K562 (cell line): ENCODE results near the gene DYNC2H1. TPM values are rescaled to one million over a fixed set of nuclear protein-coding genes. Genes with fewer than 3 reads are reported as not detected.

Source experiments
- ATAC-seq: fragments of 200-7000 bp; cut with Tn5 transposase; 3 replicates; pipeline ENCODE4 v1.9.1; 2020; ENCODE audit warnings: moderate library complexity
- BruUV-seq: library from RNA; stranded (reverse); fragments of 400-500 nt; replicated peaks from 2 replicates; lab custom pipeline; 2021; lab: Mats Ljungman, UMichigan
- CTCF ChIA-PET: fragments of 300-600 bp; formaldehyde crosslinking; extraction: SDS; loops from one replicate; lab custom pipeline; 2021; ENCODE audit warnings: low intra/inter-chr PET ratio; lab: Yijun Ruan, JAX
- POLR2A ChIA-PET: fragments of 300-600, 350-650 bp; sonication (Branson Sonifier 250); formaldehyde crosslinking; extraction: SDS; loops from one replicate; lab custom pipeline; 2021; ENCODE audit warnings: antibody characterized with exemption, inconsistent platforms; lab: Yijun Ruan, JAX
- DNase-seq, 4 experiments: peaks; one replicate each; pipeline versions ENCODE4 v3.0.0 to v3.0.0-alpha.2; 2011 to 2018; ENCODE audit warnings: low spot score in 3 of 4, mixed read lengths in 3 of 4; ENCODE audit errors: extremely low read depth in 1 of 4
- FAIRE-seq: peaks from 2 replicates; lab custom pipeline; 2011; peaks lifted over from hg19 to GRCh38; lab: Jason Lieb, UNC
- H2AFZ ChIP-seq: 2 replicates; pipeline ENCODE4 v1.6.0; 2011; ENCODE audit warnings: low read depth, low read length, control low read depth, inconsistent platforms
- H3K27ac ChIP-seq: fragments of 200-600 bp; 3 replicates; pipeline ENCODE4 v1.8.0; 2011; ENCODE audit warnings: low read depth, mild to moderate bottlenecking, control low read depth, inconsistent platforms, low read length, moderate library complexity, mixed read lengths; ENCODE audit errors: extremely low read depth
- H3K27me3 ChIP-seq, 2 experiments: fragments of 300-600 bp in 1 of 2; 2 replicates in 1 of 2; 3 replicates in 1 of 2; pipeline versions ENCODE4 v1.6.0 to v1.8.0; 2011; ENCODE audit warnings: inconsistent platforms in 2 of 2, low read length in 2 of 2, mild to moderate bottlenecking in 1 of 2, mixed read lengths in 1 of 2, moderate library complexity in 1 of 2; ENCODE audit not compliant: control insufficient read depth in 2 of 2, insufficient read depth in 2 of 2
- H3K36me3 ChIP-seq: fragments of 300-600 bp; 3 replicates; pipeline ENCODE4 v1.8.0; 2011; ENCODE audit warnings: mild to moderate bottlenecking, low read length, inconsistent platforms; ENCODE audit not compliant: control insufficient read depth, insufficient read depth
- H3K4me1 ChIP-seq, 2 experiments: fragments of 200-600 bp in 1 of 2; replicated peaks in 1 of 2; 2 replicates in 1 of 2; 3 replicates in 1 of 2; pipeline versions ENCODE4 v1.5.1 to v1.8.0; 2011; ENCODE audit warnings: inconsistent platforms in 2 of 2, low read length in 2 of 2, mild to moderate bottlenecking in 1 of 2, mixed read lengths in 1 of 2, moderate library complexity in 1 of 2; ENCODE audit not compliant: control insufficient read depth in 2 of 2, insufficient read depth in 2 of 2
- H3K4me2 ChIP-seq: 2 replicates; pipeline ENCODE4 v1.6.1; 2011; ENCODE audit warnings: low read length, control low read depth, inconsistent platforms, mixed read lengths; ENCODE audit not compliant: insufficient read depth
- H3K4me3 ChIP-seq: fragments of 200-600 bp; sonication (generic), shearing (Covaris generic); 2 replicates; pipeline ENCODE4 v1.5.1; 2016; ENCODE audit warnings: control low read depth, inconsistent platforms
- H3K79me2 ChIP-seq: fragments of 200-600 bp; 3 replicates; pipeline ENCODE4 v1.8.0; 2011; ENCODE audit warnings: low read length, inconsistent platforms; ENCODE audit not compliant: control insufficient read depth, insufficient read depth
- H3K9ac ChIP-seq, 2 experiments: 2 replicates each; pipeline versions ENCODE4 v1.6.0 to v1.6.1; 2011; ENCODE audit warnings: low read depth in 2 of 2, low read length in 2 of 2, control low read depth in 1 of 2, inconsistent platforms in 1 of 2, mild to moderate bottlenecking in 1 of 2, mixed read lengths in 1 of 2; ENCODE audit not compliant: insufficient read depth in 1 of 2
- H3K9me1 ChIP-seq: one replicate; pipeline ENCODE4 v1.6.0; 2011; ENCODE audit warnings: inconsistent platforms, mild to moderate bottlenecking, low read length, moderate library complexity; ENCODE audit not compliant: control insufficient read depth, insufficient read depth
- H3K9me3 ChIP-seq: replicated peaks from 2 replicates; pipeline ENCODE4 v1.5.1; 2011; ENCODE audit warnings: low read depth, low read length, inconsistent platforms; ENCODE audit not compliant: control insufficient read depth, insufficient read depth
- H4K20me1 ChIP-seq: replicated peaks from 2 replicates; pipeline ENCODE4 v1.6.1; 2011; ENCODE audit warnings: low read length, inconsistent platforms, mixed read lengths; ENCODE audit not compliant: control insufficient read depth, insufficient read depth
- BCL6 ChIP-seq: fragments of 250-450 bp; sonication (Bioruptor Pico); IDR thresholded peaks from 2 replicates; pipeline ENCODE4 v1.4.0; 2020
- ZNF407 ChIP-seq: fragments of 450-650 bp; IDR thresholded peaks from 2 replicates; pipeline ENCODE4 v1.6.1; 2016; ENCODE audit warnings: low read depth
- WGBS: fragments of 100-300 bp; shearing (Covaris generic); methylation state at CpG from one replicate; pipeline ENCODE4 v1.1.6; 2016; ENCODE audit warnings: low coverage, mixed read lengths; ENCODE audit not compliant: insufficient coverage; ENCODE audit errors: missing lambda C conversion rate; 5-methylcytosine and 5-hydroxymethylcytosine counted together
- in situ Hi-C: fragments of 300-500 bp; cut with MboI; formaldehyde crosslinking; loops from 4 replicates; pipeline ENCODE4 v1.15.0; 2018; ENCODE audit warnings: inconsistent platforms, mixed read lengths
- intact Hi-C: fragments of 100-400 bp; cut with micrococcal nuclease; formaldehyde crosslinking; loops from 2 replicates; pipeline ENCODE4 v1.14.2; 2022
- polyA plus RNA-seq, 8 experiments: library from polyadenylated mRNA; depleted of rRNA in 4 of 8; stranded (reverse) in 5 of 8; unstranded in 3 of 8; fragments of >200 nt; fragmentation: Nextera tagmentation in 2 of 8; fragmentation: Illumina TruSeq in 1 of 8; extraction: Ambion mirVana in 2 of 8; extraction: Trizol in 1 of 8; gene quantifications; 2 replicates each; pipeline versions ENCODE4 v1.2.1 to v1.2.3, GENCODE V29; 2011 to 2014; ENCODE audit warnings: inconsistent platforms in 1 of 8, missing spikeins in 1 of 8
- total RNA-seq, 7 experiments: library from RNA; depleted of rRNA in 6 of 7; stranded (reverse); fragments of >200 nt in 6 of 7; fragmentation: Illumina TruSeq in 2 of 7; extraction: Trizol in 2 of 7; gene quantifications; 2 replicates each; pipeline versions ENCODE4 v1.2.1 to v1.2.3, GENCODE V29; 2011 to 2021; ENCODE audit warnings: low replicate concordance in 1 of 7

DYNC2H1 gene
- total and polyA plus RNA-seq, 9 of the 15 experiments (the other 6 are each of a cell fraction or from before 2014, with no cell fraction given): 0.08 to 0.64 (median 0.20) TPM

GRCh38 chr11:103434073-103434411 is 324.8 kb downstream of the DYNC2H1 start:
- no peak for DNase-seq
- no peak for ATAC-seq
- in situ Hi-C loops: no loop called here
- Histone ChIP-seq H2AFZ (no peak overlapping the region), H3K9ac (no peak overlapping the region), H3K9me1 (no peaks in the 10 kb centered on the region), H3K4me3 (no peak overlapping the region), H3K79me2 (no peaks in the 10 kb centered on the region), H3K4me2 (no peak overlapping the region), H3K27me3 (no peaks in the 10 kb centered on the region), H3K9me3 (no peaks in the 10 kb centered on the region), H3K27ac (no peak overlapping the region), H4K20me1 (no peaks in the 10 kb centered on the region), H3K36me3 (no peaks in the 10 kb centered on the region), H3K4me1 (no peaks in the 10 kb centered on the region)
- ChIA-PET POLR2A (no interaction called here), CTCF (no interaction called here)
- intact Hi-C loops: no loop called here
- no peak for TF ChIP-seq BCL6 (CRISPR knock-in tag)
- no TSS peak for BruUV-seq
- 0% methylated on average over 1 of the region's 1 CpG for WGBS
- no peak for FAIRE-seq

GRCh38 chr11:103436131-103436770 is 327.0 kb downstream of the DYNC2H1 start:
- TF ChIP-seq ZNF407: no peak
- ChIA-PET CTCF (no interaction called here), POLR2A (no interaction called here)
- H3K36me3 ChIP-seq: no peaks in the 10 kb centered on the region
- ATAC-seq: no peak
- 0% methylated on average over 3 of the region's 3 CpGs for WGBS
- in situ Hi-C loops: no loop called here
- H3K9me3 ChIP-seq: no peaks in the 10 kb centered on the region
- H3K79me2 ChIP-seq: no peaks in the 10 kb centered on the region
- H3K4me1 ChIP-seq: no peaks in the 10 kb centered on the region
- no peak overlapping the region for H3K4me2 ChIP-seq
- no peak for FAIRE-seq
- no peak overlapping the region for H3K27ac ChIP-seq
- no peaks in the 10 kb centered on the region for H4K20me1 ChIP-seq
- no peak overlapping the region for H3K9ac ChIP-seq
- H2AFZ ChIP-seq: no peak overlapping the region
- BruUV-seq: no TSS peak
- no peaks in the 10 kb centered on the region for H3K27me3 ChIP-seq
- intact Hi-C loops: no loop called here
- H3K9me1 ChIP-seq: no peaks in the 10 kb centered on the region
- no peak overlapping the region for H3K4me3 ChIP-seq
- DNase-seq: no peak
